HUES64 (cell line): ENCODE results near the gene STAT4.

Experiments used
- H3K27ac ChIP-seq: 2 replicates; pipeline ENCODE4 v1.7.0; 2013; ENCODE audit warnings: low read depth, low read length, inconsistent platforms
- H3K27me3 ChIP-seq: 2 replicates; pipeline ENCODE4 v1.6.1; 2013; ENCODE audit warnings: mild to moderate bottlenecking, low read length; ENCODE audit not compliant: insufficient read depth
- H3K36me3 ChIP-seq: 2 replicates; pipeline ENCODE4 v1.6.1; 2013; ENCODE audit warnings: mild to moderate bottlenecking, low read length; ENCODE audit not compliant: insufficient read depth
- H3K4me1 ChIP-seq: 2 replicates; pipeline ENCODE4 v1.6.1; 2013; ENCODE audit warnings: mild to moderate bottlenecking, low read length, moderate library complexity; ENCODE audit not compliant: insufficient read depth
- H3K4me3 ChIP-seq: 2 replicates; pipeline ENCODE4 v1.5.1; 2013; ENCODE audit warnings: mild to moderate bottlenecking, low read length, moderate library complexity
- H3K9ac ChIP-seq: 2 replicates; pipeline ENCODE4 v1.6.1; 2013; ENCODE audit warnings: mild to moderate bottlenecking, low read depth, low read length
- H3K9me3 ChIP-seq: 2 replicates; pipeline ENCODE4 v1.6.1; 2013; ENCODE audit warnings: low read depth, low read length; ENCODE audit not compliant: insufficient read depth
- WGBS: fragments of 150-250, 120-280 bp; methylation state at CpG from one replicate; pipeline ENCODE4 v1.1.7; 2013; ENCODE audit warnings: missing lambda C conversion rate; 5-methylcytosine and 5-hydroxymethylcytosine counted together

The STAT4 gene

GRCh38 chr2:191081411-191082155 is 69.2 kb downstream of the STAT4 start:
- Histone ChIP-seq H3K4me3 (no peak overlapping the region), H3K27ac (no peak overlapping the region), H3K9me3 (peaks cover 14% of the 10 kb centered on the region), H3K4me1 (peaks cover 6% of the 10 kb centered on the region; the same call in 1 of the 2 replicates), H3K9ac (no peak overlapping the region), H3K36me3 (no peaks in the 10 kb centered on the region), H3K27me3 (no peaks in the 10 kb centered on the region)
- WGBS = 64% methylated on average over 3 of the region's 3 CpGs

- no peak overlapping the region for H3K27ac ChIP-seq
- no peaks in the 10 kb centered on the region for H3K27me3 ChIP-seq
- 0 out of 2 replicates have a peak, but pooled peaks cover 4% of the 10 kb centered on the region for H3K4me1 ChIP-seq
- WGBS = 82% methylated on average over 2 of the region's 3 CpGs
- no peak overlapping the region for H3K4me3 ChIP-seq
- H3K9ac ChIP-seq = no peak overlapping the region
- no peaks in the 10 kb centered on the region for H3K36me3 ChIP-seq
- H3K9me3 ChIP-seq = no peaks in the 10 kb centered on the region
These were observed 72.5 kb downstream of the STAT4 start for GRCh38 chr2:191078165-191078867.

- H3K36me3 ChIP-seq = no peaks in the 10 kb centered on the region
- H3K4me1 ChIP-seq = peaks cover 9% of the 10 kb centered on the region; the same call in 1 of the 2 replicates
- H3K27me3 ChIP-seq = no peaks in the 10 kb centered on the region
- H3K9me3 ChIP-seq = no peaks in the 10 kb centered on the region
- no peak overlapping the region for H3K4me3 ChIP-seq
- H3K9ac ChIP-seq = no peak overlapping the region
- no peak overlapping the region for H3K27ac ChIP-seq
- WGBS = 90% methylated on average over 1 of the region's 1 CpG
These were observed 80.5 kb downstream of the STAT4 start for GRCh38 chr2:191070276-191070675.

GRCh38 chr2:191069606-191070005 is 81.2 kb downstream of the STAT4 start:
- Histone ChIP-seq H3K27ac (no peak overlapping the region), H3K9me3 (no peaks in the 10 kb centered on the region), H3K27me3 (no peaks in the 10 kb centered on the region), H3K4me1 (peaks cover 9% of the 10 kb centered on the region; the same call in 1 of the 2 replicates), H3K36me3 (no peaks in the 10 kb centered on the region), H3K9ac (no peak overlapping the region), H3K4me3 (no peak overlapping the region)
- 97% methylated on average over 2 of the region's 3 CpGs for WGBS

- Histone ChIP-seq H3K9ac (no peak overlapping the region), H3K4me1 (peaks cover 9% of the 10 kb centered on the region; the same call in 1 of the 2 replicates), H3K27me3 (no peaks in the 10 kb centered on the region), H3K4me3 (no peak overlapping the region), H3K36me3 (no peaks in the 10 kb centered on the region), H3K27ac (no peak overlapping the region), H3K9me3 (no peaks in the 10 kb centered on the region)
- WGBS = no CpG with 5 or more reads among the region's 3 CpGs
These were observed 83.9 kb downstream of the STAT4 start for GRCh38 chr2:191066919-191067233.

- H3K4me3 ChIP-seq = no peak overlapping the region
These were observed 84.4 kb downstream of the STAT4 start for GRCh38 chr2:191066197-191066918.

GRCh38 chr2:191065785-191066184 is 85.0 kb downstream of the STAT4 start:
- no peaks in the 10 kb centered on the region for H3K9me3 ChIP-seq
- H3K4me3 ChIP-seq = no peak overlapping the region
- peaks cover 9% of the 10 kb centered on the region; the same call in 1 of the 2 replicates for H3K4me1 ChIP-seq
- no peaks in the 10 kb centered on the region for H3K27me3 ChIP-seq
- no CpG with 5 or more reads among the region's 2 CpGs for WGBS
- no peak overlapping the region for H3K27ac ChIP-seq
- no peak overlapping the region for H3K9ac ChIP-seq
- no peaks in the 10 kb centered on the region for H3K36me3 ChIP-seq

More at GRCh38 chr2:191066197-191066918, 84.4 kb downstream of the STAT4 start:
- H3K27me3 ChIP-seq = no peaks in the 10 kb centered on the region
- no peak overlapping the region for H3K9ac ChIP-seq
- no peak overlapping the region; the same call in 1 of the 2 replicates for H3K27ac ChIP-seq
- no peaks in the 10 kb centered on the region for H3K36me3 ChIP-seq
- H3K9me3 ChIP-seq = no peaks in the 10 kb centered on the region
- peaks cover 9% of the 10 kb centered on the region; the same call in 1 of the 2 replicates for H3K4me1 ChIP-seq
- WGBS = 81% methylated on average over 4 of the region's 4 CpGs

- WGBS = 95% methylated on average over 9 of the region's 9 CpGs
- Histone ChIP-seq H3K4me3 (no peak overlapping the region), H3K27me3 (no peaks in the 10 kb centered on the region), H3K9ac (no peak overlapping the region), H3K4me1 (peaks cover 9% of the 10 kb centered on the region; the same call in 1 of the 2 replicates), H3K9me3 (no peaks in the 10 kb centered on the region), H3K36me3 (no peaks in the 10 kb centered on the region), H3K27ac (no peak overlapping the region)
These were observed 86.2 kb downstream of the STAT4 start for GRCh38 chr2:191064590-191064989.

- WGBS = 67% methylated on average over 1 of the region's 1 CpG
These were observed 87.2 kb downstream of the STAT4 start for GRCh38 chr2:191063584-191063983.

GRCh38 chr2:191061381-191061980 is 89.3 kb downstream of the STAT4 start:
- WGBS = 94% methylated on average over 4 of the region's 4 CpGs

More at GRCh38 chr2:191063584-191063983, 87.2 kb downstream of the STAT4 start:
- no peak overlapping the region for H3K9ac ChIP-seq
- H3K4me3 ChIP-seq = no peak overlapping the region
- H3K27me3 ChIP-seq = no peaks in the 10 kb centered on the region
- H3K36me3 ChIP-seq = no peaks in the 10 kb centered on the region
- H3K27ac ChIP-seq = no peak overlapping the region
- no peaks in the 10 kb centered on the region for H3K9me3 ChIP-seq
- H3K4me1 ChIP-seq = peaks cover 9% of the 10 kb centered on the region; the same call in 1 of the 2 replicates

More at GRCh38 chr2:191061381-191061980, 89.3 kb downstream of the STAT4 start:
- Histone ChIP-seq H3K9me3 (no peaks in the 10 kb centered on the region), H3K9ac (no peak overlapping the region), H3K27ac (no peak overlapping the region), H3K27me3 (no peaks in the 10 kb centered on the region), H3K36me3 (no peaks in the 10 kb centered on the region), H3K4me1 (peaks cover 4% of the 10 kb centered on the region; the same call in 1 of the 2 replicates), H3K4me3 (no peak overlapping the region)
